ENCODE results near the gene CCN6. TPM values are rescaled to one million over a fixed set of nuclear protein-coding genes. Genes with fewer than 3 reads are reported as not detected.

CCN6 gene
- total RNA-seq (ENCODE audit: insufficient read depth, low replicate concordance) = 6.7 TPM

DNA sequence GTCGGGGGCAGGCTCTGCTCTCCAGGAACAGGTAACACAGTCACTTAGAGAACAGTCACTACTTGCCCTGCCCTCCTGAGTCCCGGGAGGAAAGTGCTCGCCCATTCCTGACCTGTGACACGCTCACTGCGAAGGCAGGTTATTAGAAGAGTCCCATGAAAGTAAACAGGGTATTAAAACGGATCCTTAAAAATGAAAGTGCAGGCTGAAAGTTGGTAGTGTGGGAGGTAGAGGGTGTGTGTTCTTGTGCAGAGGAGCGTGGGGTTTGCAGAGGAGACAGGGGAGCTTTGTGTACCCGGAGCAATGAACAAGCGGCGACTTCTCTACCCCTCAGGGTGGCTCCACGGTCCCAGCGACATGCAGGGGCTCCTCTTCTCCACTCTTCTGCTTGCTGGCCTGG is at the start of gene CCN6:
Gene CCN6, plus strand, starts transcription at position 104 of the 400 bp plus-strand sequence. Its CDS starts 254 bp downstream, at position 358.
- DNase-seq (ENCODE audit: low spot score) = no peak

DNA sequence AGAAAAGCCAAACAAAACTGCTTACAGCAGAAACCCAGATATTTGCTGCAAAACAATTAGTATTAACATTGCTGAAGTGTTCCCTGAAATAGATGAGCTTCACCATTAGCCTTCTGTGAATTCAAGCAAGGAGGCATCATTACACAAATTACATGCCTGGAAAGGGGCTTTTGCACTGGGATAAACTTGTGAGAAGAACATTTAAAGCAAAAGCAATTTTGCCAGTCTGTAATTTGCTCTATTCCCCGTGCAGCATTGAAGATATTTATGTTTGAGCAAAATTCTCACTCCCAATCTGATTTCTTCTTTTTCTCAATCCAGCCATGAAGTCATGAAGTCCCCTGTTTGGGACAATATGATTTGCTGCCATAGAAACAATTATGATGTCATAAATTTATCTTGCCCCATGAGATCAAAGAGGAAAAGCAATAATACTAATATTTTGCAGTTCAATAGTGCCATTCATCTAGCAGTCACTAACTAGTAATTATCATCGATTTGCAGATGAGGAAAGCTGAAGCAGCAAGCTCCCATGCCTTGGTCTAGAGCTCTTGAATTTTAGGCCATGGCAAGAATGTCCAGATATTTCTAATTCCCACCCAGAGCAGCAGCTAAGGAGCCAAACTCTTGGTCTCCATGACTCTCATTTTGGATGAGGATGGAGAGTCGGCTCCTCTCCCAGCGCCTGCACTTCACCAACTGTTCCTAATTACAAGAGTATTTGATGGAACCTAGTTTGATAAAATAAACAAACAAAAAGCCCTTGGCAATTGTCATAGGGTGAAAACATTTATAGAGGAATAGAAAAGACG is 49.5 kb upstream of the CCN6 start:
- no peak for DNase-seq (ENCODE audit: low spot score)

- no peak for DNase-seq (ENCODE audit: low spot score)
Measured at GRCh38 chr6:112005013-112005371, 48.9 kb upstream of the CCN6 start.

DNA sequence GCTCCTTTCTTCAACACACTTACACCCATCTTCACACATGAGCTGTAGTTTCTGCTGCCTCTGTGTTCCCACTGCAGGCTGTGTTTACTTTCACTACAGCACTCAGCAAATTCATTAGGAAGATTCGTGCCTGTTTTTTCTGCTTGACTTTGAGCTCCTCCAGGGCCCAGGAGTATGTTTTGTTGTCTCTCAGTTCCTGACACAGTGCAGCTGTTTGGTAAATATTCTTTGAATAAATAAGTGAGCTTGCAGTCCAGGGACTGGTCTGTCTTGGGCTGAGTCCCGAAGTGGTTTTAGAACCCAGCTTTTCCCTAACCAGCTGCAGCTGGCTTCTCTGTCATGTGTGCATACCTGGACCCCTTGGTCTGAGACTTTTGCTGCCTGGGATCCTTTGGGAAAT is 46.6 kb upstream of the CCN6 start:
- peak; percentile 43 for DNase-seq (ENCODE audit: low spot score)

DNA sequence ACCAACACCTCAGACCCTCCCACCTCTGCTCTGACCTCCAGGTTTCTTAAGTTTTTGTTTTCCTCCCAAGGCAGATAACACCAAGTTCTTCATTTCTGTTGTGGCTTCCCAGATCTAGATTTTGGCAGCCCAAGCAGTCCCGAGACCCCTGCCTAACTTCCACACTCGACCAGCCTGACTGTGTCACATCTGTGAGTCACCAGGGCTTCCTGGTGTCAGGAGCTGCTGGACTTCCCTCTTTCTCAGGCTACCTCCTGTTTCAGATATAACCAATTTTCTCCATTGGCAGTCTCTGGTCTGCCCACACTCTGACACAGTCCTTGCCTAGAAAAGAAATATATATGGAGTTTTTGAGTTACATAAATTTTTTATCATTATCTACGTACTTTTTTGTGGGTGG is 46.1 kb upstream of the CCN6 start:
- no peak for DNase-seq (ENCODE audit: low spot score)

GRCh38 chr6:112008482-112008881 is 45.4 kb upstream of the CCN6 start:
- no peak for DNase-seq (ENCODE audit: low spot score)

DNA sequence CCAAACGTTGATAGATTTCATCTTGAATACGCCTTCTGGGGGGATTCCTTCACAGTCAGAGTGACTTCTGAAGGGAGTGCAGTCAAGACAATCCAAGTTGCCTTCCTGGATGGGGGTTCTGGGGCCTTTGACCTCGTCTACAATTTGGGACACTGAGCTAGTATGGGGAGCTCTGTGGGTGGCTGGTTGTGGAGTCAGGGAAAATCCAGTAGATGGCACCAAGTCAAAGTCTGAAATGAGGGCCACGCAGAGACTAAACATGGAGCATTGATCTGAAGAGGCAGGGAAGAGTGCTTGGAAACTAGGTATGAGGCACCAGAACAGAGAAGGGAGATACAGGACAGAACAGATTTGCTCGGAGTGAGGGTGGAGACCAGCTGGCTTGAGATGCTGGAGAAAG is 43.6 kb upstream of the CCN6 start:
- no peak for DNase-seq (ENCODE audit: low spot score)

GRCh38 chr6:112013051-112013450 is 40.9 kb upstream of the CCN6 start:
- no peak for DNase-seq (ENCODE audit: low spot score)

GRCh38 chr6:112014483-112014882 is 39.4 kb upstream of the CCN6 start:
- DNase-seq (ENCODE audit: low spot score) = no peak

GRCh38 chr6:112015725-112016124 is 38.2 kb upstream of the CCN6 start:
- no peak for DNase-seq (ENCODE audit: low spot score)

- no peak for DNase-seq (ENCODE audit: low spot score)
Measured at GRCh38 chr6:112016320-112016719, 37.6 kb upstream of the CCN6 start.

DNA sequence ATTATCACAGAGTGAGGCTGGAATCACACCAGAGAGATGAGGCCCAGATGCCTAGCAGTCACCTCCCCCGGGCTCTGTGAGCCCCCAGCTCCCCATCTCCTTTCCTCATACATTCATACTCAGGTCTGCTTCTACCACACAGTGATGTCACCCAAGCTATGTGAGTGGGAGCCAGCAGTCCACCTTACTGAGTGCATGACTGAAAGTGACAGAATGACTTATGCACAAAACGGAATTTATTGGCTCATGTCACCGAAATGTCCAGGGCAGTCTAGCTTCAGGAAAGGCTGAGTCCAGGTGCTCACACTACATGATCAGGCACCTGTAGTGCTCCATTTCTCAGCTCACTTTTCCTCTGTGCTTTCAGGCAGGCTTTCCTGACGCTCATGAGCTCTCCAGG is 36.7 kb upstream of the CCN6 start:
- no peak for DNase-seq (ENCODE audit: low spot score)

DNA sequence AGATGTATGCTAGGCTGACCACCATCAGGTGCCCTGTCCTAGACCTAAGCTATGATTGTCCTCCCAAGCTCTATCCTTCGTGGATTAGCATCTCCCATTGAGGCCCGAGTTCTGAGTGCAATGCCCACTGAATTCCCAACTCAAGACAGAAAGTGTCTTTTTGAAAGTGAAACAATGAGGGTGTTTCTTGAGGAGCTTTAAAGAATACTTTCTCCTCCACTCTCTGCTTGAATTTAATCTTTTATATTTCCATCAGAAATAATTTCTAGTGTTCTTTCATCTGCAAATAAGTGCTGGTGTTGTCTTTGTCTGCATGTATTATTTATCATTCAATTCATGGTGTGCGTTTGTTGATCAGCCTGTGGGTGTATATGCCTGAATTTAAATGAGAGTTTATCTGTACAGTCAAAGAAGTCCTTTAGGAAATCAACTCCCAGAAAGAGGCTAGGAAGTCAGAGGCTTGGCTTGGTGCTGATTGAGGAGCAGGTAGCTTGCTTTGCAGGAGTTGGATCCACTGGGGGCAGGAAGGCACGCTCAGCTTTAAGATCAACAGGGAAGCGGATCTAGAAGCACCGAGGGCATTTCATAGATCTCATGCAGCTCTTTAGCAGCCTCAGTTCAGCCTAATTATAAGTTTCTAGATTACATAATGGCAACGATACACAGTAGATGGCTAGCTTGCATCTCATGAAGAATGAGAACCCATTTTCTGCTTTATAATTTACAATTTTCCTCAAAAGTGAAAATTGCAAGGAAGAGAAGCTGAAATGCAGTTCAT is 36.0 kb upstream of the CCN6 start:
- no peak for DNase-seq (ENCODE audit: low spot score)

- no peak for DNase-seq (ENCODE audit: low spot score)
Measured at GRCh38 chr6:112018619-112019416, 35.1 kb upstream of the CCN6 start.

DNA sequence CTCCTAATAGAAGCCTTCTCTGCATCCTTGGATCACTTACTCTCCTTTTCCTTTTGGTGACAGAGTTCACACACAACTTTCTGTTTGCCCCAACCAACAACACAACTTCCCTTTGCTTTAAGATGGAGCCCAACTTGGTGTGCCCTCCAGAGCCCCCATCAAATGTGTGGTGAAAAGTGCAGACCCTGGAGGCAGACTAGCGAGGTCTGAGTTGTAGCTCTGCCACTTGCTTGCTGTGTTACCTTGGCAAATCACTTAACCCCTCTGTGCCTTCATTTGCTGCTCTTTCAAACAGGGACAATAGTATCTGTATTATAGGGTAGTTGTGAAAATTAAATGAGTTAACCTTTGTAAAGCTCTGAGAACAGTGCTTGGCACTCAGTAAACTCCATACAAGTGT is 34.3 kb upstream of the CCN6 start:
- DNase-seq (ENCODE audit: low spot score) = no peak

- DNase-seq (ENCODE audit: low spot score) = no peak
Measured at GRCh38 chr6:112021691-112022310, 32.1 kb upstream of the CCN6 start.

DNA sequence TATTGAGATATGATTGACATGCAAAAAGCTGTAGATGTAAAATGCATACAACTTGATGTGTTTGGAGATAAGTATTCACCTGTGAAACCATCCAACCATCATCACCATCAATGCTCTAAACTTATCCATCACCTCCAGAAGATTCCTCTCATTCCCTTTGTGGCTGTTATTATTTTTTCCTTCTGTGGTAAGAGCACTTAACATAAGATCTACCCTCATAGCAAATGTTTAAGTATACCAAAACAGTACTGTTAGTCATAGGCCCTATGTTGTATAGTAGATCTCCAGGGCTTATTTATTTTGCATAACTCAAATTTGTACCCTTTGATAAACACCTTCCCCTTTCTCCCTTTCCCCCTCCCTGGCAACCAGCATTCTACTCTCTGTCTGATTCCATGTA is 31.2 kb upstream of the CCN6 start:
- DNase-seq (ENCODE audit: low spot score) = no peak

DNA sequence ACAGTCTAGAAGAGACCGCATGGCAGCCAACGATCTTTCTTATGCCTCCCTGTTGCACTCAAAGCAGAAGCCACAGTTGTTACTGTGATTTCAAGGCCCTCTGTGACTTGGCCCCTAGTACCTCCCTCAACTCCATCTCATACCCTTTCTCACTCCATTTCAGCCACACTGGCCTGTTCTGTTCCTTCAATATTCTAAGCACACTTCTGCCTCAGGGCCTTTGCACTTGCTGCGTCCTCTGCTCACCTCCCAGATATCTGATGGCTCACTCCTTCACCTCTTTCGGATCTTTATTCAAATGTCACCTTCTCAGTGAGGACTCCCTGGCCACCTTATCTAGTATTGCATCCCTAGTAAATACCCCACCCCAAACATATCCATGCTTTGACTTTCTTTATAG is 29.4 kb upstream of the CCN6 start:
- no peak for DNase-seq (ENCODE audit: low spot score)

DNA sequence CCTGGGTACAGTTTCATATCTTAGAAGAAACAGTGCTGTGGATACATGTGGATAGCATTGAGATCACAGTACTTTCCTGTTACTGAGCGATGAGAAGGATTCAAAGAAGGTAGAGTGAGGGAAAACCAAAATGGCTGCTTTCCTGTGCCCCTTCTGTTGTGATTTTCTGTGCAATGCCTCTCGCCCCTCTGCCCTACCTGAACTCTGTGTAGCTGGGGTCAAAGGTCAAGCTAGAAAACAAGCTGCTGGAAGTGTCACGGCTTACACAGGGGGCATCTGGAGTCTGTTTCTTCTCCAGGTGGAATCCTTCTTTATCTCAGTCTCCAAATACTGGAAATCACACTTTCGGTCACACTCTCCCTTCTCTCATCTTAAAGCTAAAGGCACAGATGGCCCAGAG is 27.0 kb upstream of the CCN6 start:
- no peak for DNase-seq (ENCODE audit: low spot score)

DNA sequence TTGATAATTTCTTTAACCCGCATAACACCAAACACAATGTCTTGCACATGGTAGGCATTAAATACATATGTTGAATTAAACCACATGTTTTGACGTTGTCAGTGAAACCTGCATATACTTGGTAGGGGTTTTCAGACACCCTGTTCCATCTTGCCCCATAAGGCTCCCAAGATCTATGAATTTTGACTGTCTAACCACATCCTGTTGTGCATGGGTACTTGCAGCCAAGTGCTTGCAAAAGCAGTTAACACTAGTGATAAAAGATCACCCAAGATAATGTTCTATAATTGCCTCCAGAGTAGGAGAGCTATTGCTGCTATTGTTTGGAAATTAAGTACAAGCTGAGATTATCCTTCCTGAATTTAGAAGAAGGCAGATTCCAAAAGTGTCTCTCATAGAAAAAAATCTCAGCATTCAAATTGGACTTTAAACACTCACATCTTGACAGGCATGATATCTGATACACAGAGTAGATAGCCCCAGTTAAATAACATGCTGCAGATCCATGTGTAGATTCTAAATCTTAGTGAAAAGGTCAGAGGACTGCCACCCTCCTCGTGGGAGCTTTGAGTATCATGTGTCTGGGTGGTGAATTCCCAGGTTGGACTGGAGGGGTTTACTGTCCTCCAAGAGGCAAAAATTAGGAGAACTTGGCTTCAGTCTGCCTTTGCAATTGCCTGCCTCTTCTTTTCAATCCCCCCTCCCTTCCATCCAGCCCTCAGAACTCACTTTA is 25.8 kb upstream of the CCN6 start:
- DNase-seq (ENCODE audit: low spot score) = no peak
